ENCODE measurements around the gene POLR3H.
A peak's percentile ranks its signal among the peaks of the same experiment; 100 is the strongest.

The POLR3H gene

DNA sequence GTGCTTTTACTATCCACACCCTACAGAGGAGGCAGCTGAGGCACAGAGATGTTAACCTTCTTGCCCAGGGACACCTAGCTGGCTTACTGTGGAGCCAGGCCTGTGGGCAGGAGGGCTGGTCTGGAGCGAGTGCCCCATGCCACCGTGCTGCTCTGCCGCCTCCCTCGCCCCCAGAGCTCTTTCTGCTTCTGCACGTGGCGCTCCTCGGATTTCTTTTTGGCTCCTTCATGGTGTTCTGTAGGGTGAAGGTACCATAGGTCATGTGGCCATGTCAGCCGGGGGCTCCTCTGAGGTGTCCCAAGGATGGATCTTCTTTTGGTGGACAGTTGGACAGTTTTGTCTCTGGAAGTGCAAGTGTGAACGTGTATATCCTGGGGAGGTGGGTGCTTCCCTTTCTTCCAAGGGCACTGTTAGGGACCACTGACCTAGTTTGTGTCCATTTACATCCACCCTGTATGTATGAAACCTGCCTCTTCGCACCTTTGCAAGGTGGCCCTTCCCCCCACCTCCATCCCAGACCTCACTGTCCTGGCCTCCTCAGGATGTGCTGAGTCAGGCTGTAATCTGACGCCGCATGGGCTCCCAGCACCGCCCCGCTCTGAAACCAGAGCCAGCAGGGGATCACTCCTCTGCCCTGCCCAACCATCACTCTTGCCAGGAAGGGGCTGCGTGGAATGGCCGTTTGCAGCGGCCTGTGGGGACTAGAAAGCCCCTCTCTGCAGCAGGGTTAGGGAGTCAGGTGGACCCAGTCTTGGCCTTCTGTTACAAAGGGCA, 31.7 kb downstream of the POLR3H start:
- no peak for DNase-seq

DNA sequence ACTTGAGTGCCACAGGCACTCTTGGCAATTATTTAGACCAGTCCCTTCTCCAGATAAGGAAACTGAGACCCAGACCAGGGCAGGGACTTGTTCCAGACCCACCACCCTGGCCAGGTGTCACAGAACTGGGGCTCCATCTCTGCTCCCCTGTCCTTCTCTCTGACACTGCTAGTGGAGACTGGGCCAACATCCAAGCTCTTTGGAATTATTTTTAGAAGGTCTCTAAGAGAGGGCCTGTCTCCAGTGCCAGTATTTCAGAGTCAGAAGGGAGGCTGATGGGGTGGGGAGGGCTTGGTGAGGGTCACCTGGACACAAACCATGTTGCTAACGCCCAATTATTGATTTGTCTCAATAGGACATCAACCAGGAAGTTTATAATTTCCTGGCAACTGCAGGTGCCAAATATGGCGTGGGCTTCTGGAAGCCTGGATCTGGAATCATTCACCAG, 32.7 kb downstream of the POLR3H start:
- DNase-seq = peak; percentile 21

GRCh38 chr22:41508770-41509170, 35.5 kb downstream of the POLR3H start:
- peak; percentile 89 for DNase-seq

DNA sequence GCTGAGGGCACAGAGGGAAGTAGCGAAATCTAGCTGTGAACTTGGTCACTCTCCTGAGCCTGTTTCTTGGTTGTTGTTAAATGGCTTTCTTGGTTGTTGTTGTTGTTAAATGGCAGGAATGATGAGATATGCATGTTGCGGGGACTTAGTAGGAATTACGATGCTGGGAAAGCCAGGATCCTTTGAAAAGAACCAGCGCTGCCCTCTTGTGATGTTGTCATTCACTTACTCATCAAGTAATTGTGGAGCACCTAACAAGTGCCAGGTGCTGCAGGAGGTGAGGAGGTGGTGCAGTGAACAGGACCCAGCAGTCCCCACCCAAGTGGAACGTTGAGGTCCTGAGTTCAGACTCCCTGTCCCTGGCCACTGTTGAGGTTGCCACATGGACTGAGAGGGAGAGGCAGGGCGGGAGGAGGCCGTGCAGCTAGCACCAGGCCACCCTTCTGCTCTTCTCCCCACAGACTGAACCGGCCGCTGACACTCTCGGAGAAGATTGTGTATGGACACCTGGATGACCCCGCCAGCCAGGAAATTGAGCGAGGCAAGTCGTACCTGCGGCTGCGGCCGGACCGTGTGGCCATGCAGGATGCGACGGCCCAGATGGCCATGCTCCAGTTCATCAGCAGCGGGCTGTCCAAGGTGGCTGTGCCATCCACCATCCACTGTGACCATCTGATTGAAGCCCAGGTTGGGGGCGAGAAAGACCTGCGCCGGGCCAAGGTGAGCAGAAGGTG, 36.8 kb downstream of the POLR3H start:
- DNase-seq = no peak

DNA sequence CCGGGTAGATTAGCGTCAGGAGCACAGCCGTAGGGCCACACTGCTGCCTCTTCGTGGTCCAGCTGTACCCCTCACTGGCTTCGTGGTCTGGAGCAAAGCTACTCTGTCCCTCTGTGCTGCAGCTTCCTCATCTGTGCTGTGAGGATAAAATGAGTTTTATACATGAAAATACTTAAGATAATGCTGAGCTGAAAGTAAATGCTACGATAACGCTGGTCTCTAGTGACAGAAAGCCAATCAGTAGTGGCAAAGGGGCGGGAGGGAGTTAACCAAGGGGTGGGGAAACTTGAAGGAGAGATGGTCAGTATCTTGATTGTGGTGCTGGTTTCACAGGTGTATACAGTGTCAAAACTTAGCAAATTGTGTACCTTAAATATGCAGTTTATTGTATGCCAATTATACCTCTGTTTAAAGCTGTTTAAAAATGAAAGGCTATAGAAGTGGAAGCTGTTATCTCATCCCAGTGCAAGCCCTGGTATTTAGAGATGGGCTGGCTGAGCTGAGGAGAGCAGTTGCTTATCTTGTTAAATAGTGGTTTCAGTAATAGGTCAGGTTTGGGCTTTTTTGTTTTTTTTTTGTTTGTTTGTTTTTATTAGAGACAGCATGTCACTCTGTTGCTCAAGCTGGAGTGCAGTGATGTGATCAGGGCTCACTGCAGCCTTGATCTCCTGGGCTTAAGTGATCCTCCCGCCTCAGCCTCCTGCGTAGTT, 38.6 kb downstream of the POLR3H start:
- no peak for DNase-seq

- no peak for DNase-seq
These were observed 39.5 kb downstream of the POLR3H start for GRCh38 chr22:41504816-41505215.

GRCh38 chr22:41504397-41504796, 39.9 kb downstream of the POLR3H start:
- no peak for DNase-seq

DNA sequence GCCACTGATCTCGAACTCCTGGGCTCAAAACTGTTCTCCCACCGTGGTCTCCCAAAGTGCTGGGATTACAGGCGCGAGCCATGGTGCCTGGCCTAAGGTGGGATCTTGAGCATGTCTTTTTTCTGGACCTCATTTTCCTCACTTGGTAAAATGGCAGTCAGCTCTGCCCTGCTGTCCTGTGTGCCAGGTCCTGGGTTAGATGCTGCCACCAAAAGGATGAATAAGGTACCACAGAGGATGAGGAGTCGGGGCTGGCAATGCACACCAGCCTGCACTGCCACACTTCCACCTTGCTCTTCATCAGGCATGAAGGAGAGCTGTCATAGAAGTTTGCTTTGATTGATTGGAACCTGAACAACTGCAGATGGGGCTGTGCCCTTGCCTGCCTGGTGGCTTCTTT, 43.1 kb downstream of the POLR3H start:
- peak; percentile 36 for DNase-seq

DNA sequence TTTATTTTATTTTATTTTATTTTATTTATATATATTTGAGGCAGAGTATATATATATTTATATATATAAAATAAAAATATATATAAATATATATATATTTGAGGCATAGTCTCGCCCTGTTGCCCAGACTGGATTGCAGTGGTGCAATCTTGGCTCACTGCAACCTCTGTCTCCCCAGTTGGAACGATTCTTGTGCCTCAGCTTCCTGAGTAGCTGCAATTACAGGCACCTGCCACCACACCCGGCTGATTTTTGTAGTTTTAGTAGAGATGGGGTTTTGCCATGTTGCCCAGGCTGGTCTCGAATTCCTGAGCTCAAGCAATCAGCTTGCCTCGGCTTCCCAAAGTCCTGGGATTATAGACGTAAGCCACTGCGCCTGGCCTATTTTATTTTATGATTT, 44.0 kb downstream of the POLR3H start:
- no peak for DNase-seq

DNA sequence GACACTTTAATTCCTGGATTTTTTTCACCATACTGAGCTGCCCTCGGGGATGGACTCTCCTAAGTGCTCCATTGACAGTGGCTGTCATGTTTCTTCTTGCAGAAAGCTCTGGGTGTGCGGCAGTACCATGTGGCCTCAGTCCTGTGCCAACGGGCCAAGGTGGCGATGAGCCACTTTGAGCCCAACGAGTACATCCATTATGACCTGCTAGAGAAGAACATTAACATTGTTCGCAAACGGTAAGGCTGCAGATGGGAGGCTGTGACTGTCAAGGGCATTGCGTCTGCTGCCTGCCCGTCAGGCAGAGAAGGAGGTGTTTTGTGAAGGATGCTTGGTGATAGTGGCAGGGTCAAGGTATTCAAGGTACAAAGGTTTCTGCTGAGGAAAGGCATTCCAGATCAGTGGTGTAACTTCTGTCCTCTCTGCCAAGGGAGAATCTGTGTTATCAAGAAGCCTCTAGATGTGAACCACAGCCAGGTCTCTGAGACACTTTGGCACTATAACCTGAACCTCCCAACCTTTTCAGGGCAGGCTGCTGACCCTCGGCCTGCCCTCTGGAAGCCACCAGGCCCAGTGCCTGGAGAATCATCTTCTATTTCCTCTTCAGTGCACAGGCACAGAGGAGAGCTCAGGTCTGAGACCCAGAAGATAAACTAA, 44.5 kb downstream of the POLR3H start:
- no peak for DNase-seq

DNA sequence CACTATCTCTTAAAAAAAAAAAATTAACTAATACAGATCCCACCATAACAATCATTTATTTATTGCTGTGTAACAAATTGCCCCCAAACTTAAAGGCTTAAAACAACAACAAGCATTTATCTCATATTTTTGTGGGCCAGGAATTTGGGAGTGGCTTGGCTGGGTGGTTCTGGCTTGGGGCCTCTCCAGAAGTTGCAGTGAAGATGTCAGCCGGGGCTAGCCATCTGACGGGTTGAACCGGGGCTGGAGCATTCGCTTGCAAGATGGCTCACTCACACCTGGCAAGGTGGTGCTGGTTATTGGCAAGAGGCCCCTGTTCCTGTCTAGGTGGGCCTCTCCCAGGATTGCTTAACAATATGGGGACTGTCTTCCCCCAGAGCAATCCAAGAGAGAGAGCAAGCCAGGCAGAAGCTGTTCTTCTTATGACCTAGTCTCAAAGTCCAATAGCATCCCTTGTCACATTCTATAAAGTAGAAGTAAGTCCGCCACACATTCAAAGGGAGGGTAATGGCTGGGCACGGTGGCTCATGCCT, 45.9 kb downstream of the POLR3H start:
- DNase-seq = no peak

- DNase-seq = peak; percentile 28
These were observed 52.7 kb downstream of the POLR3H start for GRCh38 chr22:41491374-41492100.

DNA sequence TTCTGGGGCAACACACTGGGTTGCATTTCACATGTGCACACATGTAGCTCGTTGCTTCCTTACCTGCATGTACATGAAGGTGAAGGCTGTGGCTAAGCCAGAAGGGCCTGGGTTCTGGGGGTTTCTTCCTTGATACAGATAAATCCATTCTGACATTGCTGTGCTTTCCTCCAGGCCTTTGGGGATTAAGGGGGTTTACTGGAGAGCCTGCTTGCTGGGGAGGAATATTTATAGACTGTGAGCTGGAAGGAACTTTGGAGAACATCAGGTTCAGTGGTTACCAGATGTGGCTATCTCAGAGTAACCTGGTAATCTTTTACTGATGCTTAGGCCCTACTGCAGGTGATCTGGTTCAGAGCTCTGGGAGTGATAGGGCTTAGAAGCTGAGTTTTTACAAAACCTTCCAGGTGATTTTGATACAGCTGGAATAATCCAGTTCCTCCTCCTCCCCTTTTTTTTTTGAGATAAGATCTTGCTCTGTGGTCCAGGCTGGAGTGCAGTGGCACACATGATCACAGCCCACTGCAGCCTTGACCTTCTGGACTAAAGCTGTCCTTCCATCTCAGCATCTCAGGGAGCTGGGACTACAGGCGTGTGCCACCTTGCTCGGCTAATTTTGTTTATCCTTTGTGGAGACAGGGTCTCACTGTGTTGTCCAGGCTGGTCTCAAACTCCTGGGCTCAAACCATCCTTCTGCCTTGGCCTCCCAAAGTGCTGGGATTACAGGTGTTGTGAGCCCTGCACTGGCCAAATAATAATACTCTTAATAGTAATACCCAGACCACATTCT, 55.5 kb downstream of the POLR3H start:
- no peak for DNase-seq

DNA sequence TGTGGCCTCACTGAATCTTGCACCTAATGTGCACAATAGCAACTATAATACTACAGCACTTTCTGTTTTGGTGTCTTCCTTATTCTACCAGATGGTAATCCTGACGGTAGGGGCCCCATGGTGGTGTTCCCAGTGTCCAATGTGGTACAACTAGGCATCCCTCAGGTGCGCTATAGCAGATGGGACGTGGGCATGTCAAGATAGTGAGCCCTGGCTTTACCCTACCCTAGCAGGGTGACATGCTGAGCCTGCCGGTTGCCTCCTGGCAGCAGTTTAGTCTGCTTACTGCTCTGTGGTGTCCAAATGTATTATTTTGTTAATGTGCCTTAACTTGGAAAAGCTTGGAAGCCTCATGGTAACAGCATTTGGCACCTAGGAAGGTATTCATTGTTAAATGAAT, 56.2 kb downstream of the POLR3H start:
- no peak for DNase-seq

GRCh38 chr22:41487037-41487935, 57.0 kb downstream of the POLR3H start:
- DNase-seq = no peak

- no peak for DNase-seq
These were observed 59.2 kb downstream of the POLR3H start for GRCh38 chr22:41485033-41485432.

DNA sequence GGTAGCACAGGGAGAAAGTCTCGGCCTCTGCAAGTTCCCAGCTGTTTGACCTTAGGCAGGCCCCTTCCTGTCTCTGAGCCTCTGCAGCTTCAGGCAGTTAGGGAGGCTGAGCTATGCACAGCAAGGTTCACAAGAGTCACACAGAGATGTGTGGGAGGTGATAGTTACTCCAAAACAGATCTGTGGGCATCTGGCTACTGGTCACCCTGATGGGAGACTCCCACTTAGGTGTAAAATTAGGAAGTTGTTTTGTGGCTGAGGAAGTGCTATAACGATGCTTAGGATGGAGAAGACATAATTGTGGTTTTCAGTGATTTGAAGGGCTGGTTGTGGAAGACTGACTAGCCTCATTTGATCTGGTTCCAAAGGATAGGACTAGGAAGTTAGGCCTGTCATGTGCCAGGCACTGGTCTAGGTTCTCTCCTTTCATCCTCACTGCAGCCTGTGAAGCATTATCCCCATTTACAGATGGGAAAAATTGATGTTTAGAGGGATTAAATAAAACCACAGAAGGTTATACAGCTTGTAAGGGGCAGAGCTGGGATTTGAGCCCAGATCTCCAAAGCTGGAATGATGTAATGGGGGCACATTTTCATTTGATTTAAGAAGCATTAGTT, 61.8 kb downstream of the POLR3H start:
- no peak for DNase-seq

DNA sequence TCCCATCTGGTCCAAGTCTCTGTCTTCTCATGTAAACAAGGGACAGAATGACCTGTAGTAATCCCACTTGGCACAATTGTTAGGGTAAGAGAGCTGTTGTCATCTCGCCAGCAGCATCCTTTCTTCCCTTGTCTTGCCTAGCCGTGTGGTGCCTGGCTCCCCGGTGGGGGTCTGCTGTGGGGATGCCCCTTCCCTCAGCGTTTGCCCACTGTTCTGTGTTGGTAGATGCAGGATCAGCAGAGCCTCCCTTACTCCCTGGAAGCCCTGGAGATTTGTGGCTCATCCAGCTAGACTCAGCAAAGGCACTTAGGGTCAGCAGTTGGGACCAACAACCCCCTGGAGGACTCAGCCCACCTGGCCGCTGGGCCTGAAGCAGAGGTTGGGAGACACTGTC, 62.3 kb downstream of the POLR3H start:
- DNase-seq = peak; percentile 12

DNA sequence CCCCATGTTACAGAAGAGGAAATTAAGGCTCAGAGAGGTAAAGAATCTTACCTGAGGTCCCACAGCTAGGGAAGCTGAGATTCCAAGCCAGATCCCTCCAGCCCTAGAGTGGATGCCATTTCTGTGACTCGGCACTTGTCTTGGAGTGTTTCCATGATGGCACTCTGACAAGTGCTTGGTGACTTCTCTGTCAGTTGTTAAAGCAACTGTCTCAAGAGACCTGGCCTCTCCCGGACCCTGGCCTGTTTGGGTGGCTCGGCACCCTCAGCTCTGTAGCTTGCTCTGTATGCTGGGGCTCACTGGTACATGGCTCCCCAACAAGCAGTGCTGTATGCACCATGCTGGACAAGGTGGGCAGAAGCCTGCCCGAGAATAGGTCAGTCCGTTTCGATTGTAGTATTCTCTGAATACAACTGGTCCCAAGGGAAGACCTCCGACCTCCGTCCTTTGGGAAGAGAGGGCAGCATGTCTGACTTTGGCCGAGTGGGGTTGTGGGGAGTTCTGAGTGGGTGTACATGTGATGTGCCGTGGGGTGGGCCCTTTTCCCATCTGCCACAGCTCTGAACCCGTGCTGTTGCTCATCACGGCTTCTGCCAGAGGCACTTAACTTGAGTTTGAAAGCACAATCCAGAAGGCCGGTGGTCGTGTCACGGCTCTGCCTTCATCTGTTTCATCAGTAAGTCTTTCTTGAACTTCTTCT, 63.0 kb downstream of the POLR3H start:
- peak; percentile 32 for DNase-seq

All from midbrain (tissue), 1 donor.